Measurements from ENCODE around the gene CRACR2A.

CRACR2A gene

GRCh38 chr12:3580094-3580749 lies 172.7 kb downstream of the CRACR2A start:
- no peak for DNase-seq (ENCODE audit: low read depth)
- H3K4me3 ChIP-seq (replicated peaks; ENCODE audit: low read depth, low read length) = no peak overlapping the region
- TF ChIP-seq, protein P1, sequence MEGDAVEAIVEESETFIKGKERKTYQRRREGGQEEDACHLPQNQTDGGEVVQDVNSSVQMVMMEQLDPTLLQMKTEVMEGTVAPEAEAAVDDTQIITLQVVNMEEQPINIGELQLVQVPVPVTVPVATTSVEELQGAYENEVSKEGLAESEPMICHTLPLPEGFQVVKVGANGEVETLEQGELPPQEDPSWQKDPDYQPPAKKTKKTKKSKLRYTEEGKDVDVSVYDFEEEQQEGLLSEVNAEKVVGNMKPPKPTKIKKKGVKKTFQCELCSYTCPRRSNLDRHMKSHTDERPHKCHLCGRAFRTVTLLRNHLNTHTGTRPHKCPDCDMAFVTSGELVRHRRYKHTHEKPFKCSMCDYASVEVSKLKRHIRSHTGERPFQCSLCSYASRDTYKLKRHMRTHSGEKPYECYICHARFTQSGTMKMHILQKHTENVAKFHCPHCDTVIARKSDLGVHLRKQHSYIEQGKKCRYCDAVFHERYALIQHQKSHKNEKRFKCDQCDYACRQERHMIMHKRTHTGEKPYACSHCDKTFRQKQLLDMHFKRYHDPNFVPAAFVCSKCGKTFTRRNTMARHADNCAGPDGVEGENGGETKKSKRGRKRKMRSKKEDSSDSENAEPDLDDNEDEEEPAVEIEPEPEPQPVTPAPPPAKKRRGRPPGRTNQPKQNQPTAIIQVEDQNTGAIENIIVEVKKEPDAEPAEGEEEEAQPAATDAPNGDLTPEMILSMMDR (IDR thresholded peaks at IDR 0.05; ENCODE audit: low read length, missing control alignments) = no peak

DNA sequence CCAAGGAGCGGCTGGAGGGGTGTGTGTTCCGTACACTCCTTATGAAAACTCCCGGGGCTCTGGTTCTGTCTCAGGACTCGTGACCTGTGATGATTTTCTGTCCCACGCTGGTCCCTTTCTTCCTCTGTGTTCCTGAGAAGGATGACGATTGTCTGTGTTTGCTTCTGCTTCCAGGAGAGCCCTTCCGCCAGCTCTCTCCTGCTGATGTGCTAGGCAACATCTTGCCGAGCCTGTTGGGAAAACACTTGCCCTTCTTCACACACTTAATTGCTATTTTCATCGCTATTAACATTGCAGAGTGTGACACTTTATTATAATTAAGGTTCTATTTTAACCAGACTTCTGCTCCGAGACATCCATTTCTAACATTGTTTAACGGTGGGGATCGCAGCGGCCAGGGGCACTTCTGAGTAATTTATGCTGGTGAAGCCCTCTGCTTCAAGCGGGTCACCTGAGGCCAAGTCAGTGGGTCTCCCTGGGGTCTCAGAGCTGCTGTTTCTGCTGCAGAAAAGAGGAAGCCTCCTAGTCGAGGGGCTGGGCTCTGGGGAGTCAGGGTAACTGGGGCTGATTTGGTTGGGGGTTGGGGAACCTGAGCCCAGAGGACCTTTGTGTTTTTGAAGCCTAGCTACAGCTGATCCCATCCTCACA lies 173.3 kb downstream of the CRACR2A start:
- no peak for DNase-seq (ENCODE audit: low read depth)
- TF ChIP-seq, protein P1 (IDR thresholded peaks at IDR 0.05; ENCODE audit: low read length, missing control alignments) = no peak
- H3K4me3 ChIP-seq (replicated peaks; ENCODE audit: low read depth, low read length) = no peak overlapping the region

DNA sequence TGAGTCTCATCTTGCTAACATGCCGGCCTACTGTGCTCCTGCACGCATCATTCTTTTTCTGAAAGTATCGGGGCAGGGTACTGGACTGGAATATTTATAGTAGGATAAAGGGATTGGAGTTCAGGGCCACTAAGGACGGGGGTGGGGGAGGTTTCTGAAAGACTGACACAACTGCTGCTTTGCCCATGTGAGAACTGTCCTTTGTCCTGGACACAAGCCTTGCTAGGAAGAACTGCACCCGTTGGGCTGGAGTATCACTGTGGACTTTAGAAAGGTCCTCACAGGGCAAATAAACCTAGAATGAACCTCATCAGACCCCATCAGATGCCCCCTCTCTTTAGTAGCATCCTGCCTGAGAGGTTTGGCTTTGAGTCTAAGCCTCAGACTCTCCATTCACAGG lies 174.4 kb downstream of the CRACR2A start:
- TF ChIP-seq, protein P1 (IDR thresholded peaks at IDR 0.05; ENCODE audit: low read length, missing control alignments) = no peak
- no peak overlapping the region for H3K4me3 ChIP-seq (replicated peaks; ENCODE audit: low read depth, low read length)
- DNase-seq (ENCODE audit: low read depth) = no peak

DNA sequence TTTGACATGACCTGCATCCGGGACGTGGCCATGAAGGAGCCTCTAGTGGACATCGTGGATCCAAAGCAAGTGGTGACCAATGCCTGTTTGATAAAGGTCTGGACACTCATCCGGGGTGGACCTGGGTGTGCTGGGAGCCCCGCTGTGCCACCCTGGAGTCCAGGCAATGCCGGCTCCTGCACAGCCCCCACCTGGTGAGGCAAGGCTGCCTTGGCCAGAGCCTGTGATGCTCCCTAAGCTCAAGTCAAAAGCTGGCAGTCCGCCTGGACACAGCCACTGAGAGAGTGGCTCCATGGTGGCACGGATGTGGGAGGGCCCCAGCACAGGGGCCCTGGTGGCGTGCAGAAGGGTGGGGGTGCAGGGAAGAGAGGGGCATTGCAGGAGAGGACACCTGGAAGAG lies 176.0 kb downstream of the CRACR2A start:
- TF ChIP-seq, protein P1 (IDR thresholded peaks at IDR 0.05; ENCODE audit: low read length, missing control alignments) = no peak
- no peak overlapping the region for H3K4me3 ChIP-seq (replicated peaks; ENCODE audit: low read depth, low read length)
- no peak for DNase-seq (ENCODE audit: low read depth)

GRCh38 chr12:3574986-3575385 lies 177.9 kb downstream of the CRACR2A start:
- H3K4me3 ChIP-seq (replicated peaks; ENCODE audit: low read depth, low read length) = no peak overlapping the region
- TF ChIP-seq, protein P1 (IDR thresholded peaks at IDR 0.05; ENCODE audit: low read length, missing control alignments) = no peak
- DNase-seq (ENCODE audit: low read depth) = no peak

GRCh38 chr12:3572560-3572959 lies 180.3 kb downstream of the CRACR2A start:
- TF ChIP-seq, protein P1 (IDR thresholded peaks at IDR 0.05; ENCODE audit: low read length, missing control alignments) = no peak
- no peak overlapping the region for H3K4me3 ChIP-seq (replicated peaks; ENCODE audit: low read depth, low read length)
- DNase-seq (ENCODE audit: low read depth) = no peak

- TF ChIP-seq, protein P1 (IDR thresholded peaks at IDR 0.05; ENCODE audit: low read length, missing control alignments) = no peak
- H3K4me3 ChIP-seq (replicated peaks; ENCODE audit: low read depth, low read length) = no peak overlapping the region
- DNase-seq (ENCODE audit: low read depth) = no peak
Measured at GRCh38 chr12:3571724-3572123, 181.2 kb downstream of the CRACR2A start.
